HG02588 (cell line): Measurements from ENCODE around the gene ATP6V1G1.
A peak's percentile ranks its signal among the peaks of the same experiment; 100 is the strongest.

Source experiments
- ATAC-seq: cut with Tn5 transposase; IDR thresholded peaks from one replicate; pipeline ENCODE4 v1.9.1; 2021; ENCODE audit warnings: mild to moderate bottlenecking, moderate library complexity; ENCODE audit not compliant: unreplicated experiment

ATP6V1G1 gene

DNA sequence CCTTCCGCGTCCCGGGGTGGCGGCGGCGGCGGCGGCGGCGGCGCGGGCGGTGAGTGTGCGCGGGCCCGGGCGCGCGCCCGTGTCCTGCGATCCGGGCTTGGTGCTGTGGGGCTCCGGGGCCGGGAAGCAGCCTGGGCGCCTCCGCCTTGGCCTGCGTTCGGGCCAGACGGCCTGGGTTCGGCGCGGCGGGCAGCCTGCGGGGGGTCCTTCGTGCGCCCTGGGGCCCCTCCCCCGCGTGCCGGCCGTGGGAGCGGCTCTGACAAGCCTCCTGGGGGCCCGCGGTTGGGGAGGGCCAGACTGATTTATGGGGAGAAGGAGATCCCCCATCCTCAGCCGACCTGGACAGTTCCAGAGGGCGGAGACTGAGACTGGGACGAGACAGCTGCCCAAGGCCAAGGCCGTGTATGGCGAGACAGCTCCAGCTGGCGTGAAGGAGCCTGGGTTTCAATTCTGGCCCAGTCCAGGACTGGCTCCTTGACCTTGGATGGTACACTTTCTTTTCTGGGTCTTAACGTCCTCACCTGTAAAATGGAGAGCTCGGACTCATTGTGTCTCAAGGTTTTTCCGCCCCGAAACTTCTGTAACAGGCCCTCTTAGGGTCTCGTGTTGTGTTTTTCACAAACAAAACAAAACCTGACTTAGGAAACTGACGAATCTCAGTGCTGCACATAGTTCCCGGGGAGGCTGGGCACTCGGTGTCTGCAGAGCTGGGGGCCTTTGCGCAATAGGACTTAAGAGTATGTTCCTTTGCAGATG lies 24.1 kb downstream of the ATP6V1G1 start:
- ATAC-seq: peak; percentile 37

- ATAC-seq: no peak
Measured at GRCh38 chr9:114612272-114612923, 24.8 kb downstream of the ATP6V1G1 start.

DNA sequence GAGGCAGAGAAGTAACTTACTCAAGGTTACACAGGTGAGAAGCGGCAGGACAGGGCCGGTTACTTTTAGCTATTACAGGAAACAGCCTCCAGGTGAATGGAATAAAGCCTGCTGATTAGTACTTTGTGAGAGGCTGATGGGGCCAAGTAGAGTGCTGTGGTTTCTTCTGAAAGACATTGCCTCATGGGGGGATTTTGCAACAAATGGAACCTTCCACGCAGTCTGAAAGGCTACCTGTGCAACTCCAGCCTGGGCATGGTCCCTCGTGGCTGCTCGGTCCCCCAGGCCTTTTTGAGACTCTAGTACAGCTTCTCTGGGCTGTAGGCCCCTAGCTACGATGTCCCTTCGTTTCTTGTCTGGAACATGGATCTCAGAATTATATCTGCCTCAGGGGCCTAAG lies 25.5 kb downstream of the ATP6V1G1 start:
- ATAC-seq: no peak

DNA sequence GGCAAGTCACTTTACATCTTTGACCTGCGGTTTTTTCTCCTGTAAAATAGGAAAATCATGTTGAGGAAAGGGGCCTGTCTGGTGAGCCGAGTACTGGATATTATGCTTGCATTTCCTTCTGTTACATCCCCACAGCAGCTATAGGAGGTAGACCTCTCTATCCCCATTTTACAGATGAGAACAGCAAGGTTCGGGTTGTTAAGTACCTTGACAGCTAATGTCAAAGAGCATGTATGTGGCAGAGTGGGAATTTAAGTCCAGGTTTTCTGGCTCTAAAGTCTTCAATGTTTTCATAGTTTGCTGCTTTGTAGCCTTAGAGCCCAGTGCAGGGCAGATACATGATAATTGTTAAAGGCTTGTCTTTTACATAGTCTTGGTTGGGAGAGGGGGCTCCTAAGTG lies 26.4 kb downstream of the ATP6V1G1 start:
- ATAC-seq: no peak

GRCh38 chr9:114614373-114614772 lies 26.8 kb downstream of the ATP6V1G1 start:
- no peak for ATAC-seq

GRCh38 chr9:114616684-114617520 lies 29.3 kb downstream of the ATP6V1G1 start:
- ATAC-seq: peak; percentile 69

DNA sequence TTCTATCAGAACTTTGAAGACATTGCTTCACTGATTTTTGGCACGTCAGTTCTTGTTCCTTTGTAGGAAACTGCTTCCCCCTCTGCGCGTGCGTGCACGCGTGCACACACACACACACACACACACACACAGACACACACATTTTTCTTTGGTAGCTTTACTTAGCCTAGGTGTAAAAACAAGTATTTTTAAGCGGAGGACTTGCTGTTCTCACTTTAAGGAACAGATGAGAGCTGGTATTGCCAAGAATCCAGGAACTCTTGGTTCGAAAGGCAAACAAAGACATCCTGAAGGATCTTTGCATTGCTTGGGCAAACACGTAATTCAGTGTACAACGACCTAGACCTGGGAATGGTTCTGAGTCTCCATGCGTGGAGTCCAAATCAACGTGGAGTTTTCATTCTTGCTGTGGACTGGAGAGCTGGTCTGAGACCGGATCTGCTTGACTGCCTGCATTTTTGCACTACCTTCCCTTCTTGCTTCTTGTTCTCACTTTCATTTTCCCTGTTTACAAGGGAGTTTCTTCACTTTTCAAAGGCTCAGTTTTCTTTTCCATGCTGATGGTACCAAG lies 31.7 kb downstream of the ATP6V1G1 start:
- ATAC-seq: no peak

- no peak for ATAC-seq
Measured at GRCh38 chr9:114621561-114621960, 34.0 kb downstream of the ATP6V1G1 start.

GRCh38 chr9:114621975-114622609 lies 34.5 kb downstream of the ATP6V1G1 start:
- ATAC-seq: no peak

- no peak for ATAC-seq
Measured at GRCh38 chr9:114624677-114625076, 37.1 kb downstream of the ATP6V1G1 start.

DNA sequence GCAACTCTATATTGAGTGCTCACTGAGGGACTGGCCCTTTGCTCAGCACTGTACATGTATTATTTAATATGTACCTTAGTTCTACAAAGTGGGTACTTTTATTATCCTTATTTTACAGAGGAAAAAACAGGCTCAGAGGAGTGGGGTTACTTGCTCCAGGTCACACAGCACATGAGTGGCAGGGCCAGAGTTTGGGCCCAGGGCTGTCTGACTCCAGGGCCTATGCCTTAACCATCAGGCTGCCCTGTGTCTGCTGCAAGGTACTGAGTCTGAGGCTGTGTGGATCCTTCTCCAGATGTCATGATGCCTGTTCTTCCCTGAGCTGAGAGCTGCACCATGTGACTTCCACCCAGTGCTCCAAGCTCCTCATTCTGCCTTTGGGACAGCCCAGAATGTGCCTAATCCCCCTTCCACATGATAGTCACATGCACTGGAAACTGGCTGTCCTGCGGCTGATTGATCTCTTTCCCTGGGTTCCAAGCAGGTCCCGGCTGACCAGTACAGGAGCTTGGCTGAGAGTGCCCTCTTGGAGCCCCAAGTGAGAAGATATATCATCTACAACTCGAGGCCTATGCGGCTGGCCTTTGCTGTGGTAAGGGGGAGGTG lies 38.9 kb downstream of the ATP6V1G1 start:
- ATAC-seq: no peak

GRCh38 chr9:114627553-114627952 lies 40.0 kb downstream of the ATP6V1G1 start:
- ATAC-seq: no peak

- ATAC-seq: no peak
Measured at GRCh38 chr9:114629563-114630090, 42.1 kb downstream of the ATP6V1G1 start.

DNA sequence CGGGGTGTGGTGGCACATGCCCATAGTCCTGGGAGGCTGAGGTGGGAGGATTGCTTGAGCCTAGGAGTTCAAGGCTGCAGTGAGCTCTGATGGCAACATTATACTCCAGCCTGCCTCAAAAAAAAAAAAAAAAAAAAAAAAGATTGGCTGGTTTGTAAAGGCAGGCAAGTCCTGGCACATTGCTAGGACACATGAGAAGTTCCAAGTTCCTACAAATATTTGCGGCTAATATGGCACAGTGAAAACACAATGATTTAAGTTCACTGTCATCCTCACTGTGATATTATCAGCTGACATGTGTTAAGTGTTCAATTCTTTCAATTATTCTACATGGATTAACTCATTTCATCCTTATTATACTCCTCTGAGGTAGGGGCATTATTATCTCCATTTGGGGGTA lies 43.6 kb downstream of the ATP6V1G1 start:
- ATAC-seq: no peak

DNA sequence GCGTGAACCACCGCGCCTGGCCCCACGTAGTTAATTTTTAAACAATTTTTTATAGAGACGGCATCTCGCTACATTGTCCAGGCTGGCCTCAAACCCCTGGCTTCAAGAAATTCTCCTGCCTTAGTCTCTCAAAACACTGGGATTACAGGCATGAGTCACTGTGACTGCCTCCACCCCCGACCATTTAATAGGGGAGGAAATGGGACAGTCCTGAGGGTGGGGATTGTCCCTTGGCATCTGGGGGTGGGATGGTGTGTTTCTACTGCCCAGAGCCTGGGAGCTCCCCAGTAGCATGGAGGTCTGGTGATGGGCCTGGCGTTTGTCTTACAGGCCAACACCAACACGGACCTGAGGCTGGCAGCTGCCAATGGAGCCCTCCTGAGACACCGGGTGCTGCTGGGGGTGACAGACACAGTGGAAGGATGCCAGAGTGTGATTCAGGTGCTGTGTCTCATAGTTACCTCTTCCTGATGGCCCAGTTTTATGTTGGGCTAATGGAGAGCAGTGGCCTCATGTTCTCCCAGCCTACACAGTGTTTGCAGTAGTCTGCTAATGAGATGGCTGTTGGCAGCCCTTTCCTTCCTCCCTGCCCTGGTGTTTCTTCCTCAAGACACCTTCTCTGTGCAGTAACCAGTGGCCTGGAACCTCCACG lies 46.0 kb downstream of the ATP6V1G1 start:
- ATAC-seq: no peak

GRCh38 chr9:114634387-114634786 lies 46.8 kb downstream of the ATP6V1G1 start:
- no peak for ATAC-seq

GRCh38 chr9:114638404-114638803 lies 50.8 kb downstream of the ATP6V1G1 start:
- no peak for ATAC-seq

- ATAC-seq: no peak
Measured at GRCh38 chr9:114641967-114642366, 54.4 kb downstream of the ATP6V1G1 start.

- ATAC-seq: no peak
Measured at GRCh38 chr9:114643001-114643400, 55.4 kb downstream of the ATP6V1G1 start.

DNA sequence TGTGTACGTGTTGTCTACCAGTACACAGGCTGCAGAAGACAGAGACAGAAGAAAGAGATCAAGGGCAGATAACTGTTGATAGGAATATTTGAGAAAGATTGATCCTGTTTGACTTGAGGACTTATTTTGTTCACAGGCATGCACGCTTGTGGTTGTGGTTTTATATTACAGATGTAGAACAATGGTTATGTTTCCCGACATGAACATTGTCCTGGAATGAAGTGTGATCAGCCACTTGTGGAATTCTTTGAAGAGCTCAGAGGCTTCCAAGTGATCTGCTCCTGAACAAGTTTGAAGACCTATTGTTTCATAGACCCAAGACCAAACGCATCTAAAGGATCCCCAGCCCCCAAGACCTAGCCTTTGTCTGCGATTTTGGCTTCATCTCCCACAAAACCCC lies 56.3 kb downstream of the ATP6V1G1 start:
- no peak for ATAC-seq
